Hepatocyte (in vitro differentiated cells): ENCODE measurements around the gene NPAS3. TPM values are rescaled to one million over a fixed set of nuclear protein-coding genes. Genes with fewer than 3 reads are reported as not detected.

Source experiments
- DNase-seq: peaks from one replicate; pipeline ENCODE4 v3.0.0-alpha.2; 2016; ENCODE audit warnings: low spot score
- H2AFZ ChIP-seq: fragments of 200-600 bp; sonication (generic); 2 replicates; pipeline ENCODE4 v1.6.0; 2016; ENCODE audit warnings: antibody characterized with exemption, mild to moderate bottlenecking
- H3K27ac ChIP-seq: fragments of 200-600 bp; sonication (generic); 2 replicates; pipeline ENCODE4 v1.5.1; 2016; ENCODE audit warnings: mild to moderate bottlenecking
- H3K27me3 ChIP-seq: fragments of 200-600 bp; sonication (generic); 2 replicates; pipeline ENCODE4 v1.6.1; 2016
- H3K36me3 ChIP-seq: fragments of 200-600 bp; sonication (generic); replicated peaks from 2 replicates; pipeline ENCODE4 v1.5.1; 2016; ENCODE audit warnings: low read depth; ENCODE audit not compliant: insufficient read depth
- H3K4me1 ChIP-seq: fragments of 200-600 bp; sonication (generic); 2 replicates; pipeline ENCODE4 v1.5.1; 2016; ENCODE audit warnings: mild to moderate bottlenecking, moderate library complexity; ENCODE audit not compliant: insufficient read depth
- H3K4me2 ChIP-seq: fragments of 200-600 bp; sonication (generic); 2 replicates; pipeline ENCODE4 v1.6.0; 2016
- H3K4me3 ChIP-seq: fragments of 200-600 bp; sonication (generic); 2 replicates; pipeline ENCODE4 v1.5.1; 2016; ENCODE audit warnings: mild to moderate bottlenecking
- H3K79me2 ChIP-seq: fragments of 200-600 bp; sonication (generic); 2 replicates; pipeline ENCODE4 v1.6.0; 2017; ENCODE audit warnings: mild to moderate bottlenecking
- H3K9me2 ChIP-seq: fragments of 200-600 bp; sonication (generic); replicated peaks from 2 replicates; pipeline ENCODE4 v1.6.0; 2017; ENCODE audit warnings: mild to moderate bottlenecking; ENCODE audit not compliant: insufficient read depth
- H3K9me3 ChIP-seq: fragments of 200-600 bp; sonication (generic); 2 replicates; pipeline ENCODE4 v1.5.1; 2016; ENCODE audit warnings: low read depth, mild to moderate bottlenecking
- H4K20me1 ChIP-seq: fragments of 200-600 bp; sonication (generic); 2 replicates; pipeline ENCODE4 v1.6.0; 2016; ENCODE audit warnings: mild to moderate bottlenecking; ENCODE audit not compliant: insufficient read depth, poor library complexity, severe bottlenecking
- CTCF ChIP-seq: fragments of 200-600 bp; sonication (generic); IDR thresholded peaks from 2 replicates; pipeline ENCODE4 v1.5.1; 2016; ENCODE audit warnings: antibody characterized with exemption, mild to moderate bottlenecking; ENCODE audit not compliant: poor library complexity
- EZH2 ChIP-seq: fragments of 200-600 bp; sonication (generic); IDR thresholded peaks from 2 replicates; pipeline ENCODE4 v1.6.1; 2016; ENCODE audit warnings: antibody characterized with exemption, mild to moderate bottlenecking, borderline replicate concordance
- EZH2phosphoT487 ChIP-seq: fragments of 200-600 bp; sonication (generic); IDR thresholded peaks from one replicate; pipeline ENCODE4 v1.6.1; 2018; ENCODE audit warnings: antibody characterized with exemption, mild to moderate bottlenecking, low read depth, moderate library complexity; ENCODE audit not compliant: unreplicated experiment, severe bottlenecking
- WGBS: methylation state at CpG from one replicate; pipeline ENCODE4 v1.1.6; 2016; ENCODE audit warnings: low lambda C conversion rate; ENCODE audit errors: missing lambda C conversion rate; 5-methylcytosine and 5-hydroxymethylcytosine counted together
- polyA plus RNA-seq: library from polyadenylated mRNA; unstranded; fragments of >200 nt; fragmentation: Nextera tagmentation; extraction: Ambion mirVana; gene quantifications from 2 replicates; pipeline ENCODE4 v1.2.1, GENCODE V29; 2016
- total RNA-seq: library from RNA; depleted of rRNA; stranded (reverse); fragments of >200 nt; gene quantifications from 2 replicates; pipeline ENCODE4 v1.2.3, GENCODE V29; 2014

The NPAS3 gene
- total and polyA plus RNA-seq, 2 experiments from 2014 or later: 0.11 to 1.1 TPM

DNA sequence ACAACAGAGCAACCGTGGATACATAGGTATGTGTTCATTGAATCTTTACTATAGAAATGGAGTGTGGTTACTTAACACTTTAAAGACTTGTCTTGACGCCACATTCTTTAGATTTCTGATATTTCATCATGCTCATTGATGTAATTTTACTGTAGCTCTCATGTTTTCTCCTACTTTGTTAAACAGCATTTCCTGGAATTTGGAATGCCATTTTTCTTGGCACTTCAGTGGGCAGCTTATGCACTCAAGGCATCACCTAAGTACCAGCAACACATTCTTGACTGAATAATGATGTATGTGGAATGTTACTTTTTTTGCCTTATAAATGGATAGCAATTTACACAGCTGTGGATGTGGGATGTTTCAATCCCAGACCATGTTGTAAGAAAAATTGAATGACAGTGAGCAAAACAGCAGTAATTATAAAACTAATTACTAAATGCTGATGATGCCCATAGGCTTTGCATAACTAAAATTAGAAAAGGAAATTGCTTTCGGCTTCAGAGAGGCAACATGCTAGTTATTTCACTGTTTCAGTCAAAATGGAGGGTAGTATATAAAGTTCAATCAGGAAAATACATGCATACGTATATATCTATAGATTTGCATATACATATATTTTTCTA is 298.5 kb downstream of the NPAS3 start:
- no peaks in the 10 kb centered on the region for H3K9me2 ChIP-seq
- no peak for DNase-seq
- WGBS: 67% methylated on average over 4 of the region's 4 CpGs
- H3K4me2 ChIP-seq: no peak overlapping the region
- H3K27ac ChIP-seq: no peak overlapping the region
- TF ChIP-seq EZH2phosphoT487: no peak
- no peak for TF ChIP-seq CTCF
- no peak for TF ChIP-seq EZH2
- no peaks in the 10 kb centered on the region for H3K4me1 ChIP-seq
- no peaks in the 10 kb centered on the region for H3K27me3 ChIP-seq
- H3K9me3 ChIP-seq: no peaks in the 10 kb centered on the region
- no peaks in the 10 kb centered on the region for H4K20me1 ChIP-seq
- no peak overlapping the region for H2AFZ ChIP-seq
- no peaks in the 10 kb centered on the region for H3K79me2 ChIP-seq
- no peak overlapping the region for H3K4me3 ChIP-seq
- no peaks in the 10 kb centered on the region for H3K36me3 ChIP-seq

GRCh38 chr14:33239465-33239864 is 300.8 kb downstream of the NPAS3 start:
- Histone ChIP-seq H3K4me3 (no peak overlapping the region), H3K4me2 (no peak overlapping the region), H3K36me3 (no peaks in the 10 kb centered on the region), H3K27me3 (no peaks in the 10 kb centered on the region), H3K9me2 (no peaks in the 10 kb centered on the region), H2AFZ (no peak overlapping the region), H4K20me1 (no peaks in the 10 kb centered on the region), H3K4me1 (no peaks in the 10 kb centered on the region), H3K27ac (no peak overlapping the region), H3K9me3 (no peaks in the 10 kb centered on the region), H3K79me2 (no peaks in the 10 kb centered on the region)
- TF ChIP-seq EZH2phosphoT487: no peak
- no peak for TF ChIP-seq EZH2
- no peak for TF ChIP-seq CTCF
- 58% methylated on average over 1 of the region's 1 CpG for WGBS
- DNase-seq: no peak

- H3K27me3 ChIP-seq: no peaks in the 10 kb centered on the region
- H3K4me3 ChIP-seq: no peak overlapping the region
- no peak overlapping the region for H3K27ac ChIP-seq
- DNase-seq: no peak
- no peaks in the 10 kb centered on the region for H3K79me2 ChIP-seq
- H3K9me2 ChIP-seq: no peaks in the 10 kb centered on the region
- no peaks in the 10 kb centered on the region for H3K9me3 ChIP-seq
- no peaks in the 10 kb centered on the region for H3K4me1 ChIP-seq
- no peak overlapping the region for H3K4me2 ChIP-seq
- H3K36me3 ChIP-seq: no peaks in the 10 kb centered on the region
- TF ChIP-seq EZH2phosphoT487: no peak
- no peak for TF ChIP-seq CTCF
- TF ChIP-seq EZH2: no peak
- WGBS: 78% methylated on average over 2 of the region's 2 CpGs
- H2AFZ ChIP-seq: no peak overlapping the region
- H4K20me1 ChIP-seq: no peaks in the 10 kb centered on the region
These were observed 301.8 kb downstream of the NPAS3 start for GRCh38 chr14:33240466-33240865.

DNA sequence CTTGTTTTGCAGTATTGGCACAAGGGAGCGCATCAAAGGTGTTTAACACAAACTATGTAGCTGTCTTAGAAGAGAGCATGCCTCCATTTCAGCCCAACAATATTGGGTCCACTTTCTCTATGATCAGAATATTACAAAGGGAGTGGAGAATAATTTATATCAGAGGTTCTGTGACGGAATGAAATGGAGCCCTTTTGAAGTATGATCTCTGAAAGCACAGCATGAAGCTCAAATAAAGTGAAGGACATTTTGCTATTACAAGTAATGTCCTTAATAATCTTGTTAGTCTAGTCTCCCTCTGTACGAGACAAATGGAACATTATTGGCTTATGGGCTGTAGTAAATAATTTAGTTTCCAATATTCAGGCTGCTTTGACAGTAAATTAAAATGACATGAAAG is 302.7 kb downstream of the NPAS3 start:
- Histone ChIP-seq H3K4me1 (no peaks in the 10 kb centered on the region), H3K27me3 (no peaks in the 10 kb centered on the region), H3K4me2 (no peak overlapping the region), H3K27ac (no peak overlapping the region), H2AFZ (no peak overlapping the region), H3K9me2 (no peaks in the 10 kb centered on the region), H3K36me3 (no peaks in the 10 kb centered on the region), H3K9me3 (no peaks in the 10 kb centered on the region), H3K79me2 (no peaks in the 10 kb centered on the region), H4K20me1 (no peaks in the 10 kb centered on the region), H3K4me3 (no peak overlapping the region)
- no peak for DNase-seq
- WGBS: 91% methylated on average over 3 of the region's 3 CpGs
- TF ChIP-seq EZH2 (no peak), EZH2phosphoT487 (no peak), CTCF (no peak)
